GM20431 (cell line): ENCODE data around the gene ATP2C1.
"Not testable (repeated sequence)": the region's sequence is repeated elsewhere in the genome, so short reads cannot be mapped to it uniquely, and the experiment has no call there.

ENCODE experiments used
- in situ Hi-C: fragments of 300-500 bp; cut with MseI, MboI; formaldehyde crosslinking; loops from one replicate; pipeline ENCODE4 v1.15.0; 2020; ENCODE audit warnings: low sequenced_read_pairs; ENCODE audit not compliant: unreplicated experiment

Gene ATP2C1, protein sequence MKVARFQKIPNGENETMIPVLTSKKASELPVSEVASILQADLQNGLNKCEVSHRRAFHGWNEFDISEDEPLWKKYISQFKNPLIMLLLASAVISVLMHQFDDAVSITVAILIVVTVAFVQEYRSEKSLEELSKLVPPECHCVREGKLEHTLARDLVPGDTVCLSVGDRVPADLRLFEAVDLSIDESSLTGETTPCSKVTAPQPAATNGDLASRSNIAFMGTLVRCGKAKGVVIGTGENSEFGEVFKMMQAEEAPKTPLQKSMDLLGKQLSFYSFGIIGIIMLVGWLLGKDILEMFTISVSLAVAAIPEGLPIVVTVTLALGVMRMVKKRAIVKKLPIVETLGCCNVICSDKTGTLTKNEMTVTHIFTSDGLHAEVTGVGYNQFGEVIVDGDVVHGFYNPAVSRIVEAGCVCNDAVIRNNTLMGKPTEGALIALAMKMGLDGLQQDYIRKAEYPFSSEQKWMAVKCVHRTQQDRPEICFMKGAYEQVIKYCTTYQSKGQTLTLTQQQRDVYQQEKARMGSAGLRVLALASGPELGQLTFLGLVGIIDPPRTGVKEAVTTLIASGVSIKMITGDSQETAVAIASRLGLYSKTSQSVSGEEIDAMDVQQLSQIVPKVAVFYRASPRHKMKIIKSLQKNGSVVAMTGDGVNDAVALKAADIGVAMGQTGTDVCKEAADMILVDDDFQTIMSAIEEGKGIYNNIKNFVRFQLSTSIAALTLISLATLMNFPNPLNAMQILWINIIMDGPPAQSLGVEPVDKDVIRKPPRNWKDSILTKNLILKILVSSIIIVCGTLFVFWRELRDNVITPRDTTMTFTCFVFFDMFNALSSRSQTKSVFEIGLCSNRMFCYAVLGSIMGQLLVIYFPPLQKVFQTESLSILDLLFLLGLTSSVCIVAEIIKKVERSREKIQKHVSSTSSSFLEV

DNA sequence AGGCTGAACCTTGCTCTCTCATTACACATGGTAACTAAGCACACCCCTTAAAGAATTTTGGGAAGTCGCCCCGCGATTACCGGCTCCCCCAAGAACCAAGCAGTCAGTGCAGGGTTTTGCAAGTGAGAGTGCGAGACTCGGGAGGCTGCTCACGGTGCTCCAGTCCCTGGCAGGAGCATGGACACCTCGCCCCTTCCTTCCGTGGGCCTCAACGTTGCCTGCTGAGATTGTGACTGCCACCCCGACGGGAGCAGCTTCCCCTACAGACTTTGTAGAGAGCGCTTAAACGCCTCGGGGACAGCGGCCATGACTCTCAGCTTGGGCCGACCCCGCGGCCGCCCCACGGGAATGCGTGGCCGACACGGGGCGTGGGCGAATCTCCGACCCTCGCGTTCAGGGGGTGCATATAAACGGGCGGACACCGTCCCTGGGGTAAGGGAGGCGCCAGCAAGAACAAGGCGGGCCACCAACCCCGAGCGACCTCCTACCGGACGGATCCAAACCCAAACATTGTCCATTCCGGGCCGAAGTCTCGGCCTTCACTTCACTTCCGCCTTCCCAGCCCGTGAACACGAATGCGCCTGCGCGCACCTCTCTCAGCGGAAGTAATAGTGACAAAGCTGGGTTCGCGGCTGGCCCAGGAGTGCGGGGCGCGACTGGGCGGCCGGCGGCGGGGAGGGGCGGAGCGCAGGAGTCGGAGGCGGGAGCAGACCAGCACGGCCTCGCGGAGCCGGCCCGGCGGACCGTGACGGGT, at the start of gene ATP2C1:
ATP2C1 (plus strand) TSS at position 709 of the 754 bp plus-strand sequence. CDS start 686 bp downstream, outside the sequence.
- in situ Hi-C loops, result no loop called here

DNA sequence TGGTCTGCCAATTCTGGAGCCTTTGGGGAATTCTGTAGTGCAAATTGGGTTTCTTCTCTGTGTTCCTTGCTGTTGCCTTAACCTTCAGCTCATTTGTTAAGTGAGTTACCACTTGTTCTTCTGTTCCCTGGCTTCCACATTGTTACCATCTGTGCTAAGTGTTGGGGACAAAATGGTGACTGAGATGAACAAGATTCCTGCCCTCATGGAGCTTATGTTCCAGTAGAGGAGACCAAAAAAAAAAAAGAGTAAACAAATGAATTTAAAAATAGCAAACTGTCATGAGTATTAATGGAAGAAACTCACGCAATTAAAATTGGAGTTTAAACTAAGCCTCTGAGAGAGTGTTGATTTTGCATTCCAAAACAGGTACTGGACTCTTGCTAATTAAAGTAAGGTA, 49.4 kb upstream of the ATP2C1 start:
- in situ Hi-C loops, result no loop called here

DNA sequence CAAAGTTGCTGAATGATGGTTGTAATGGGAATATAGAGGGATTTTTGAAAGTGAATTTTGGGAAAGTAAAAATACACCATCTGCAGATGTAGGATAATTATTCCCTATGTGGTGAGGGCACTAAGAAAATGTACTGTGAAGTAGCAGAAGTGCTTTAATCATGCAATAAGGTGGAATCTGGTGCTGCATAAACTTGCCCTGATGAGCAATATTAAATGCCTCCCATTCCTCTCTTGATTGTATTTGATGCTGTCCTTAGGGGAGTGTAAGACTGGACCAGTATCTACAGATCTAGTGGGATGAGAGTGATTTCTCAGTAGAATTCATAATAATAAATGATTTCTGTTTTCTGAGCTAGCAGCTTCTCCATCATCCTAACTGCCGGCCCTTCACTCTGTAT, 47.7 kb upstream of the ATP2C1 start:
- in situ Hi-C loops, result no loop called here

DNA sequence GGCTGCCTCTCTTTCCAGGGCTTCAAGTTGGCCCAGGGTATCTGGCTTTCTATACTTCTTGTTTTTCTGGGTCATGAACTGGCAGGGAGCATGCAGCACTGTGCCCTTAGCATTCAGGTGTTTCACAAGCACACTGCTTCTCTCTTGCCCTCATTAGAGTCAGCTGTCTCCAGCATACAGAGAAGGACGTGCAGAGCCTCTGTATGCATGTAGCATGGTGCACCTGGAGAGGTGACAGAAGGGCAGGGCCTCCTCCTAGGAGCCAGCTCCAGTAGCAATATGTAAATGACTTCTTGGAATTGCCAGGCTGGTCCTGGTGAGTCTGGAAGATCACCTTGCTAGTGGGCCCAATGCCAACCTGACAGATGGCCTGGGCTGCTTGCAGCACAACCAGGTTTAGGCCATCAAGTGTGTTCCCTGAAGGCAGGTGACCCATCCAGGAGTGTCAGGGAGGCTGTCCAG, 44.8 kb upstream of the ATP2C1 start:
- in situ Hi-C loops, result no loop called here

DNA sequence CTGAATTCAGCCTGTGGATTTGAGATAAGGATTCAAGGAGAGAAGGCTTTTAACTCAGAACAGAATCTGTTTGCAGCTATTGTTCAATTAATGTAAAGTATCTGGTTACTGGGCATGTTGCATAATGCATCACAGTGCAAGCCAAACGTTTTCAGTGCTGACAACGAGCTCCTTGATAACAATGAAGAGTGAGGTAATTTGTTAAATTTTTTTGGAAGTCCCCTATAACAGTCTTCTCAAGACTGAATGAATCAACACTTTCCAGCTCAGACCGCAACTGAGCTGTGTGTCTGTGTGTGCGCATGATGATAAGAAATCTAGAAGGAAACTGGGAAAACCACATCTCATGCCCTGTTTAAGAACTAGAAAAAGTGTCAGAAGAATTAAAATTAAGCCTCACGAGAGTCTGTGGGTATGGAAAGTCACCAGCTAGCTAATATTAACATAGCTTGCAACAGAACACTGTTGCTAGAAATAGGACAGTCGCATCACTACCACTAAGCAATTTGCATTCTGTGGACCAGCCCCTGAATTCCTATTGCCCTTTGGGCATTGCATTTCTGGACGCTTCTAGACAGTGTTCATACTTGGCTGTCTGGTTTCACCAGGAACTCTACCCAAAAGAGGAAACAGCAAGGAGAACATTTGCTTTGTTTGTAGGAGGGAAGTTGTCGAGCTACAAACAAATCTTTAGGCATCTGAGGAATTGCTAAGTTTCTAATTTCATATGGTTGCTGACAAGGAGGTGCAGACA, 43.7 kb upstream of the ATP2C1 start:
- in situ Hi-C loops, result no loop called here

DNA sequence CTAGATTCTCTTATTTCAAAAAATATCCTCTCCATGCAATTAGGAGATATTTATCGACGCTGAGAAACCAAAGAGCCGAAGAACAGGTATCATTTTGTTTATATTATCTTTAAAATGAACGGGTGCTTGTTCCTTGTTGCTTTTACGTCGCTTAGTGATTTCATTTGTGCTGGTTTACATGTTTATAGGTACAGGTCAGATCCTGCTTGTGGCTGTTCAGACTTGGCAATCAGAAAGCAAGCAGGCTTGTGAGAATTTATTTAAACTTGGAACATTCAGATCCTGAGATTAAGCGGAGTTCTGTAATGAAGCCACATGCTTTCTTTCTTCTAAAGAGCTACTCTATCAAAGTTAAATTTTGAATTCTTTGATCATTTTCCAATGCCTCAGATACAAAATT, 43.0 kb upstream of the ATP2C1 start:
- in situ Hi-C loops, result no loop called here

DNA sequence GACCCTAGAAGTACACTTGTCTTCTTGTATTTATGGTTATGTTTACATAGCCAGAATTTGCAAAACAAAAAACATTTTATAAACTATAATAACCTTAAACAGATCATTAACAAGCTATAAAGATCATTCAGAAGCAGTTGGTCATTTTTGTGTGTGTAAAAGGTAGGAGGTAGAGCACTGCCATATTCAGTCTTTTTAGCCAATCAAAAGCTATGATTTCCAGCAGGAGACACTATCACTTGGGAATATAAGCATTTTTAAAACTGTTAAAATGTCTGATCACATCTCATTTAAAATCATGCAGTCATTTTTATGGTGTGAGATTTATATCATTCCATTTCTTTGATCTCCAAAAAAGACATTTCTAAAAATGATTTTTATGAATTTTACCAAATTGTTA, 42.6 kb upstream of the ATP2C1 start:
- in situ Hi-C loops, result no loop called here

DNA sequence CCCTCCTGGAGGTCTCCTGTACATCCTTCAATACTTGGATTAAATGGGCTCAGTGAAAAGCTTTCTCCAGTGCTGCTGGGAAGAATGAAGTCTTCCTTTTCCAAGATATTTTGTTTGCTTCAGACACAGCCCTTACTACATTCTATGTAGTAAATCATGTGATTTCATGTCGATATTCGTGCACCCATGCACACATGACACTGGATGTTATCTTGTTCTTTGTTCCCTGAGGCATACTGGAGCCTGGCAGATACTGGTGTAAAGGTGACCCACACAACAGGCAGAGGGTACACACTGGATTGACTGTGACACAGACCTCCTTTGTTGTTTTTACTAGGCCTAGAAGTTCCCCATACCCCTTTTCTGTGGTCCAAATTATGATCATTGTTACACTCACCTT, 40.3 kb upstream of the ATP2C1 start:
- in situ Hi-C loops, result no loop called here

DNA sequence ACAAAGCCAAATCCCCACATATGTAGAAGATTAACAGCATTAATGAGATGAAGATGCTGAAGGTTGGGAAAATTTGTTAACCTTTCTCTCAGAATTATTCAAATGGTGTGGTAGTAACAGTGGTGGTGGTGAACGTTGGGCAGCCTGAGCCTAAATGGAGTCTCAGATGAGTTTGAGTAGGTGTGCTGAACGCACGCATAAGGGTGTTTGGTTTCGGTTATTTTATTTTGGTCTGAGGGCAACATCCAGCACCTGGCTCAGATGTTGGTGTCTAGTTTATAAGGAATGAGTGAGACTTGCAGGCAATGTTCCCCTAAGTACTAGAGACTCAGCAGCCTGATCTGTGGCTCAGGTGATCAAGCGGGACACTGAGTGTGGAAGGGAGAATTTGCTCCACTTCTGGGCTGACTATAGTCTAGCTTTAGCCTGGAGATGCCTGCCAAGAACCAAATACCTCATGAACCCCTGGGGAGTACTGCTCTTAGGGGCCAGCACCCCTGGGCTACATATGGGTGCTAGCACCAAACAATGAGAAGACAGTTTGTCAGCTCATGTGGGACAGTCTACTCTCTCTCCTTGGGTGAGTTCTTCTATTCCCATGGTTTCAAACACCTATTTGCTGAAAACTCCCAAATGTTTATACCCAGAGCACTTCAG, 39.5 kb upstream of the ATP2C1 start:
- in situ Hi-C loops, result no loop called here

DNA sequence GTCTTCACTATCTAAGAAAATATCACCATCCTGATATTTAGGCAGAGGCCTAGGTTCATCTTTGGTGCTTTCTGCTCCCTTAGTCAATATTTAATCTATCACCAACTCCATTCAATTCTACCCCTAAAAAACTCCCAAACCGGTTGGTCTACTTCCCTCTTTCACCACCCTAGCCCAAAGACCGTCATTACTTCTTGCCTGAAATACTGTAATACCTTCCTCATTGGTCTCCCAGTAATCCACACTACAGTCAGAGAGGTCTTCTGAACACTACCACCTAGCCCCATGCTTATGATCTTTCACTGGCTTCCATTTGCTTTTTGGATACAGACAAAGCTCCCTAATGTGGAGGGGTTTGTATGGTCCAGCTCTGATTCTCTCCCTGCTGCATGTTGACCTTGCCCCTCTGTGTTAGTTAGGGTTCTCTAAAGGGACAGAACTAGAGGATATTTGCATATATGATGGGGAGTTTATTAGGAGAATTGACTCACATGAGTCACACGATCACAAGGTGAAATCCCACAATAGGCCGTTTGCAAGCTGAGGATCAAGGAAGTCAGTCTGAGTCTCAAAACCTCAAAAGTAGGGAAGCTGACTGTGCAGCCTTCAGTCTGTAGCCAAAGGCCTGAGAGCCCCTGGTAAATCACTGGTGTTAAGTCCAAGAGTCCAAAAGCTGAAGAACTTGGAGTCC, 36.4 kb upstream of the ATP2C1 start:
- in situ Hi-C loops, result no loop called here

DNA sequence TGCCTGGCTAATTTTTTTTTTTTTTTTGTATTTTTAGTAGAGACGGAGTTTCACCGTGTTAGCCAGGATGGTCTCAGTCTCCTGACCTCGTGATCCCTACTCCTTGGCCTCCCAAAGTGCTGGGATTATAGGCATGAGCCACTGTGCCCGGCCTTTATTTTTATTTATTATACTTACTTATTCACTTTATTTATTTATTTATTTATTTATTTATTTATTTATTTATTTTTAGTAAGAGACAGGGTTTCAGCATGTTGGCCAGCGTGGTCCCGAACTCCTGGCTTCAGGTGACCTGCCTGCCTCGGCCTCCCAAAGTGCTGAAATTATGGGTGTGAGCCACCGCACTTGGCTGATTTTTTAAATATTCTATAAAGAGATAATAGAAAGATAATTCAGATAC, 31.8 kb upstream of the ATP2C1 start:
- in situ Hi-C loops, result not testable (repeated sequence)

DNA sequence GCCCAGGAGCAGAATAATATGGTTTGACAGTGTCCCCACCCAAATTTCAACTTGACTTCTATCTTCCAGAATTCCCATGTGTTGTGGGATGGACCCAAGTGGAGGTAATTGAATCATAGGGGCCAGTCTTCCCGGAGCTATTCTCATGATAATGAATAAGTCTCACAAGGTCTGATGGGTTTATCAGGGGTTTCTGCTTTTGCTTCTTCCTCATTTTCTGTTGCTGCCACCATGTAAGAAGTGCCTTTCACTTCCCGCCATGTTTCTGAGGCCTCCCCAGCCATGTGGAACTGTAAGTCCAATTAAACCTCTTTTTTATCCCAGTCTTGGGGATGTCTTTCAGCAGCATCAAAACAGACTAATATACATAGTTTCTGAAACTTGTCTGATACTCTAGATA, 28.4 kb upstream of the ATP2C1 start:
- in situ Hi-C loops, result no loop called here

DNA sequence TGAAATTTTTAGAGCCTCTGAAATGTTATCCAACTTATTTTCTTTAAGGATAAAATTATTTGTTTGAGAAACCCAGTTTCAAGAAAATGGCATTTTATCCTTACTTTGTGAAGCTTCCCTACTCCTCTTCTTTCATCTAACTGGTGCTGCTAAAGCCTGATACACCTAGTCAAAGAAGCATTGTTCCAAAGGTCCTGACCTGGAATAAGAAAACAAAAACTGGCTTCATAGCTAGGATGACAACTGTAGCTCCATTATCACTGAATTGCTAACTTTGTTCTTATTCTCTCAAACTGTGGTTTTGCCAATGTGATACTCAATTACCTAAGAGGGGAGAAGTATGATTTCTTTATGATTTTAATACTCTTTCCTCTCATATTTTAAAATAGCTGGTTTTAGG, 27.6 kb upstream of the ATP2C1 start:
- in situ Hi-C loops, result no loop called here

DNA sequence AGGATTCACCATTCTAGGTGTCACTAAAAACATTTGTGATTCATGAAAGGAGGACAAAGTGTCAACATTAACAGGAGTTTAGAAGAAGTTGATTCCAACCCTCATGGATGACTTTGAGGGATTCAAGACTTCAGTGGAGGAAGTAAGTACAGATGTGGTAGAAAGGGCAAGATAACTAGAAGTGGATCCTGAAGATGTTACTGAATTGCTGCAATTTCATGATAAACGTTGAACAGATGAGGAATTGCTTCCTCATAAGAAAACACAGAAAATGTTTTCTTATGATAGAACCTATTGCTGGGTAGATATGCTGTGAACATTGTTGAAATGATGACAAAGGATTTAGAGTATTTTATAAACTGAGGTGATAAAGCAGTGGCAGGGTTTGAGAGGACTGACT, 23.5 kb upstream of the ATP2C1 start:
- in situ Hi-C loops, result no loop called here

DNA sequence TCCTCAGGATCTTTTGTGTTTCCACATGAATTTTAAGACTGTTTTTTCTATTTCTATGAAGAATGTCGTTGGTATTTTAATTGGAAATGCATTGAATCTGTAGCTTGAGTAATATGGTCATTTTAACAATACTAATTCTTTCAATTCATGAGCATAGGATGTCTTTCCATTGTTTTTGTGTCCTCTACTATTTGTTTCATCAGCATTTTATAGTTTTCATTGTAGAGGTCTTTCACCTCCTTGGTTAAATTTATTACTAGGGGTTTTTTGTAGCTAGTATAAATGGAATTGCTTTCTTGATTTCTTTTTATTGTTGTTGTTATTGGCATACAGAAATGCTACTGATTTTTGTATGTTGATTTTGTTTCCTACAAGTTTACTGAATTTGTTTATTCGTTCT, 17.3 kb upstream of the ATP2C1 start:
- in situ Hi-C loops, result no loop called here

DNA sequence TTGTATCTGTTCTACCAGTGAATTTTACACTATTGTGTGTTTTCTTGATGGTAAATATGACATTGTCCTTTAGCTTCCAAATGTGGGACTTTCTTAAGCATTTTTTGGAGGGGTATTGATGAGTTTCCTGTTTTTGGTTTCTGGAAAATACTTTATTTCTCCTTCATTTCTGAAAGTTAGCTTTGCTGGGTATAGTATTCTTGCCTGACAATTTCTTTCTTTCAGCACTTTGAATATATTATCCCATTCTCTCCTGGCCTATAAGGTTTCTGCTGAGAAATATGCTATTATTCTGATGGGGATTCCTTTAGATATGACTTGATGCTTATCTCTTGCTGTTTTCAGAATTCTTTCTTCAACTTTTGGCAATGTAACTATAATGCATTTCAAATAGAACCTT, 15.4 kb upstream of the ATP2C1 start:
- in situ Hi-C loops, result no loop called here

DNA sequence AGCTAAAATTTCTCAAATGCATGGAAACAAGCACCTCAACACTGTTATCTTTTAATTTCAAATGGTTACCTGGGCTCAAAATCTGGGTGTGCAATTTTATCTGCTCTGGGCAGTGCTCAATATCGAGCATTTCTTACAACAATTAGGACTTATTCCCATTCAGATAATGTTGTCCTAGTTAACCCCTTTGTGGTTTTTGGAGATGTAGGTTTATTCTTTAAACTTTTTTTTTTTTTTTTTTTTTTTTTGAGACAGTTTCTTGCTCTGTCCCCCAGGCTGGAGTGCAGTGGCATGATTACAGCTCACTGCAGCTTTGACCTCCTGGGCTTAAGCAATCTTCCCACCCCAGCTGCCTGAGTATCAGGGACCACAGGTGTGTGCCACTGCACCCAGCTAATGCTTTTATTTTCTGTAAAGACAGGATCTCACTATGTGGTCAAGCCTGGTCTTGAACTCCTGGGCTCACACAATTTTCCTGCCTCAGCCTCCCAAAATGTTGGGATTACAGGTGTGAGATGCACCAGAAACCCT, 4.4 kb upstream of the ATP2C1 start:
- in situ Hi-C loops, result loop anchor here (10.0 kb wide), 1 partner anchor 125 kb away; no protein-coding TSS in a partner anchor

DNA sequence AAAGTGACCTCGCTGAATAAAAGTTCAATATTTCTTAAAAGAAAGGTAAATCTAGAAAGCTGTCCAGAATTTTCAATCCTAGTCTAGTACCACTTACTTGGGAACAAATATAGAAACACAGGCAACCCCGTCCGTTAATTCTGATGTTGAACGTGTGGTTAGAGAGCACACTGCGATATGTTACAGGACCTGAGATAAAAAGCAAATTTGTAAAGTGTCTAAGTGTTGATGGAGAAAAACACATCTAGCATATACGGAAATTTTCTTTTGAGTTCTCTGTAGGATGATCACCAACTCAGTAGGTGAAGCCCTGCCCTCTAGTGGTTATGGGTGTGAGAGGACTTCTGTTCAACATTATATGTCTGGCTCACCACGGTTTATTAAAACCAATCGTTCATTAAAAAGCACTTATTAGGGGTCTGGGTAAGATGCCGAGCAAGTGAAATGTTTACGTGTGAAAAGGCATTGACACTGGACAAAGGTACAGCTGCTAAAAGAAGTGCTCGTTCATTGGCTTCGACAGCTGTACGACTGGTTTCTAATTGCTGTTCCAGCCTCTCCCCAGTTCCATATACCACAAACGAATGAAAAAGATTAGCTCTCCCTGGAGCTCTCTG, 1.0 kb upstream of the ATP2C1 start:
- in situ Hi-C loops, result no loop called here
